Measurements from ENCODE around the gene UHMK1.
"Not testable (repeated sequence)": the region's sequence is repeated elsewhere in the genome, so short reads cannot be mapped to it uniquely, and the experiment has no call there.

Gene UHMK1, protein sequence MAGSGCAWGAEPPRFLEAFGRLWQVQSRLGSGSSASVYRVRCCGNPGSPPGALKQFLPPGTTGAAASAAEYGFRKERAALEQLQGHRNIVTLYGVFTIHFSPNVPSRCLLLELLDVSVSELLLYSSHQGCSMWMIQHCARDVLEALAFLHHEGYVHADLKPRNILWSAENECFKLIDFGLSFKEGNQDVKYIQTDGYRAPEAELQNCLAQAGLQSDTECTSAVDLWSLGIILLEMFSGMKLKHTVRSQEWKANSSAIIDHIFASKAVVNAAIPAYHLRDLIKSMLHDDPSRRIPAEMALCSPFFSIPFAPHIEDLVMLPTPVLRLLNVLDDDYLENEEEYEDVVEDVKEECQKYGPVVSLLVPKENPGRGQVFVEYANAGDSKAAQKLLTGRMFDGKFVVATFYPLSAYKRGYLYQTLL

DNA sequence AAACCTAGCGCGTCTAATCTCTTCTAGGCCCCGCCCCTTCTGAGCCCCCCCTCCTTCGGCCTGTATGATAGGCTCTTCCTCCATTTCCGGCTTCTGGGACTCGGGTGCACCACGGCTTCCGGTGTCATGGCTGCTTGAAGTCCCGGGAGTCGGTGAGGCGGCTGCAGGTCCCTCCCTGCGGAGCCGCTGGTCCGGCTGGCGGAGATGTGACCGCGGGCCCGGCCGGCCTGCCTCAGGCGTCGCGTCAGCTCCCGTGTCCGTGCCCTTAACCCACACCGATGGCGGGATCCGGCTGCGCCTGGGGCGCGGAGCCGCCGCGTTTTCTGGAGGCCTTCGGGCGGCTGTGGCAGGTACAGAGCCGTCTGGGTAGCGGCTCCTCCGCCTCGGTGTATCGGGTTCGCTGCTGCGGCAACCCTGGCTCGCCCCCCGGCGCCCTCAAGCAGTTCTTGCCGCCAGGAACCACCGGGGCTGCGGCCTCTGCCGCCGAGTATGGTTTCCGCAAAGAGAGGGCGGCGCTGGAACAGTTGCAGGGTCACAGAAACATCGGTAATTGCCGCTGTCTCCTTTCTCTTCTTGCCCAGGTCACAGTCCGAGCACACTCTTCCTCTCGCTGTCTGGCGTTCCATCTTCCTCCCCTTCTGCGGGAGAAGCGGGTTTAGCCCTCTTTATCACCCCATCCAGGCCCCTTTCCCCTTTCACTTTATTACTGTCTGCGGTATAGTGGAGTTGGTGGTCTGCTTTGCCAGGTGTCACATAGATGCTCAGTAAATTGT, at the start of gene UHMK1:
Gene UHMK1, plus strand, starts transcription at position 96 of the 773 bp plus-strand sequence. Its CDS starts 183 bp downstream, at position 279.
- peak; percentile 96 for DNase-seq (ENCODE audit: low read depth)

DNA sequence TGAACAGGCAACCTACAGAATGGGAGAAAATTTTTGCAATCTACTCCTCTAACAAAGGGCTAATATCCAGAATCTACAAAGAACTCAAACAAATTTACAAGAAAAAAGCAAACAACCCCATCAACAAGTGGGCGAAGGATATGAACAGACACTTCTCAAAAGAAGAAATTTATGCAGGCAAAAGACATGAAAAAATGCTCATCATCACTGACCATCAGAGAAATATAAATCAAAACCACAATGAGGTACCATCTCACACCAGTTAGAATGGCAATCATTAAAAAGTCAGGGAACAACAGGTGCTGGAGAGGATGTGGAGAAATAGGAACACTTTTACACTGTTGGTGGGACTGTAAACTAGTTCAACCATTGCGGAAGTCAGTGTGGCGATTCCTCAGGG, 43.3 kb upstream of the UHMK1 start:
- not testable (repeated sequence) for DNase-seq (ENCODE audit: low read depth)

DNA sequence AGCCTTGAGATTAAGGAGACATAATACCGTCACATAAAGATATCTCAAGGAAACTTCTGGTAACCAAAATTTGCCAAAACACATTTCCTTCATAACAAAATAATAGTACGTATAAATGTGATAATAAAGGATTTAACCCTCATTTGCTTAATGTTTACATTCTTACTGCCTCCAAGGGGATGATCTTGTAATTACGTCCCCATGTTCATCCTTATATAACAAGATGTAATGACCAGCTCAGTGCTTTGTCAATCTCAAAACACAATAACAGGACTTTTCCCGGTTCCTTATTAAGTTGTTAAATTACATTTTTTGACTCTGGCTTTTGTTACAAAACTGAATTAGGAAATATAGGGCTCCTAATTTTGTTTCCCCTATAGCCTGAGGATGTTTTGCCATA, 41.3 kb upstream of the UHMK1 start:
- no peak for DNase-seq (ENCODE audit: low read depth)

DNA sequence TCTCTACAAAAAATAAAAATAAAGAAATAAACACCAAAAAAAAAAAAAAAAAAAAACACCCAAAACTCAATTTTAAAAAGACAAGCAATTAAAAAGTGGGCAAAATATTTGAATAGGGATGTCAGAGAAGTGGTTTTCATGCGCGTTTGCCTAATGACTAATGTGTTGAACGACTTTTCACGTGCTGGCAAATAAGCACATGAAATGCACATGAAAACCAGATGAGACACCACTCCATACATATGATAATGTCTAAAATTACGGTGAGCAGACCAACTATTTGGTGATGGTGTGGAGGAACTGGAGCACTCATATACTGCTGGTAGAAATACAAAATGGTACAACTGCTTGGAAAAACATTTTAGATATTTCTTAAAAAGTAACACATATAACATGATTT, 39.4 kb upstream of the UHMK1 start:
- DNase-seq (ENCODE audit: low read depth), result no peak

DNA sequence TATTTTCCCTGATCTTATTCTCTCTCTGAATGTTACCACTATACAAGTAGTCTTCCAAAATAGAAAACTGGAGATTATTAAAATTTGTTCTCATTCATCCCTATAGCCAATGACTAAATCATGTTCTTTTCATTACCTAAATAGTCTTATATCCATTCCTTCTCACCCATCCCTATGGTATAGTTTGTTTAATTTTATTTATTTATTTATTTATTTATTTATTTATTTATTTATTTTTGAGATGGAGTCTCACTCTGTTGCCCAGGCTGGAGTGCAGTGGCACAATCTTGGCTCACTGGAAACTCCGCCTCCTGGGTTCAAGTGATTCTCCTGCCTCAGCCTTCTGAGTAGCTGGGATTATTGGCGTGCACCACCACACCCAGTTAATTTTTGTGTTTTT, 35.2 kb upstream of the UHMK1 start:
- not testable (repeated sequence) for DNase-seq (ENCODE audit: low read depth)

DNA sequence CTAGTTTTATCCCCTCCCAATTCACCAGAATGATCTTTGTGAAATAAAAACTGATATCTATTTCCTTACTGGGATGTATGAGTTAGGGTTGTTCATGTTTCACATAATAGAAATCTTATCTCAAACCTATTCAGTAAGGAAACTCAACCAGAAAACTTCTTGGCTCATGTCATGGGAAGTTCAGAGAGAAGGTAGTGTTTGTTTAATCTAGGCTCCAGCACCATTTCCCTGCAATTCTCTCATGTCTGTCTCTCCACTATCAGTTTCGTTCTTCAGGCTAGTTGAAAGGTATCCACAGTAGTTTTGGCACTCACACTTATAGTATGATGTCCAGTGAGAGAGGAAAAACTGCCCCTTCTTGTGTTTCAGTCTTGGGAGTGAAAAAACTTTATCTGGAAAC, 34.6 kb upstream of the UHMK1 start:
- peak; percentile 36 for DNase-seq (ENCODE audit: low read depth)

DNA sequence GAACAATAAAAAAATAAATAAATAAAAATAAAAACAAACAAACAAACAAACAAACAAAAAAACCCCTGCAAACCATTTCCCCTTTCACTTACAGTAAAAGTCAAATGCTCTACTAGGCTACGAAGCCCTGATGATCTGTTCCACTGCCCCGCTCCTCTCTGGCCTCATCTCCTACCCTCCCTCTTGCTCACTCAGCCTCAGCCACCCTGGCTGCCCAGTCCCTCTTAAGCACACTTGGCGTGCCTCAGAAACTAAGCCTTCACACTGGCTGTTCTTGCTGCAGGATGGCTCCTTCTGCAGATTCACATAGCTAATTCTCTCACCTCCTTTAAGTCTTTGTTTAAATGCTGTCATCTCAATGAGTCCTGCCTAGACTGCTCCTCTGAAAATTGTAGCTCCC, 30.8 kb upstream of the UHMK1 start:
- DNase-seq (ENCODE audit: low read depth), result no peak

DNA sequence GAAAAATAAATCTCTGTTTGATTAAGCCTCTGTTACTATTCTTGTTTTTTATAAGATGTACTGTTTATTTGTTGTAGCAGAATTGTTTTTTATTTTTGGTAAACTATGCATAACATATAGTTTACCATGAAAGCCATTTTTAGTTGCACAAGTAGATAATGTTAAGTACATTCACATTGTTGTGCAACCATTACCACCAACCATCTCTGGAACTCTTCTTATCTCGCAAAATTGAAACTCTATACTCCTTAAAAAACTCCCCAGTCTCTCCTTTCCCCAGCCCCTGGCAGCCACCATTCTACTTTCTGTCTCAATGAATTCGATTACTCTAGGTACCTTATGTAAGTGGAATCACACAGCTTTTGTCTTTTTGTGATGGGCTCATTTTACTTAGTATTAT, 27.4 kb upstream of the UHMK1 start:
- DNase-seq (ENCODE audit: low read depth), result peak; percentile 50

DNA sequence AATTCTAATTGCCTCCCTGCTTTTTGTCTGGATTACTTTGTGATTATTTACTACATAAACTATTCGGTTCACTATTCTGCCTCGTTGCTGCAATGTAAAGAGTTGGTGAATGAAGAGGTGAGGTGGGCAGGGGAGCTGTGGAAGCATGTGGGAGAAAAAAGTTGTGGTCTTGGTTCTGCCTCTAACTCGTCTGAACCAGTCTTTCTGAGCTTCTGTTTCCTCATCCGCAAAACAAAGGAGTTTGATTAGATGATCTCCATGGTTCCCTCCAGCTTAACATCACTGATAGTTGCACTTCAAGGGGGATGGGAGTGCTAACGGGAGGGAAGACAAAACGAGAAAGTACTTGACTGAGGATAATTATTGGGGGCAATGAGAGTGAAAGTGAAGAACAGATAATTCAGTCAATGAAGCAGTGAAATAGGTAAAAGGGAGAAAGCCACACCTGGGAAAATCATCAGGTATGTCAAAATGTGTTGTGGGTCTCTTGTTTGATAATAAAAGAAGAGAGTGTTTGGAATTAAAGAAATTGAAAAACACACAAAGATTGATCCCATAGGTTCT, 26.2 kb upstream of the UHMK1 start:
- no peak for DNase-seq (ENCODE audit: low read depth)

DNA sequence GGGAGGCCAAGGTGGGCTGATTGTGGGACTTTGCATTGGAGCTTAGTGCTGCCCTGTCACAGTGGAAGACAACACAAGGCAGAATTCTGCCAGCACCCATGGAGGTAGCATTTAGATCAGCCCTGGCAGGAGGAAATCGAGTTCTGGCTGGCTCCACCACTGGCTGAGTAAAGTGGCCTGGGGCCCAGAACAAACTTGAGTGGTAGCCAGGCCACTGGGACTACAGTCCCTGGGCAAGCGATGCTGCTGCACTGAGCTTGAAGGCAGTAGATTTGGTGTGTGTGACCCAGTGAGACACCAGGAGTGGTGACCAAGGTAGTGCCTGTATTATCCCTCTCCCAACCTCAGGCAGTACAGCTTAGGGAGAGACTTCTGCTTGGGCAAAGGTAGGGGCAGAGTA, 22.5 kb upstream of the UHMK1 start:
- no peak for DNase-seq (ENCODE audit: low read depth)

DNA sequence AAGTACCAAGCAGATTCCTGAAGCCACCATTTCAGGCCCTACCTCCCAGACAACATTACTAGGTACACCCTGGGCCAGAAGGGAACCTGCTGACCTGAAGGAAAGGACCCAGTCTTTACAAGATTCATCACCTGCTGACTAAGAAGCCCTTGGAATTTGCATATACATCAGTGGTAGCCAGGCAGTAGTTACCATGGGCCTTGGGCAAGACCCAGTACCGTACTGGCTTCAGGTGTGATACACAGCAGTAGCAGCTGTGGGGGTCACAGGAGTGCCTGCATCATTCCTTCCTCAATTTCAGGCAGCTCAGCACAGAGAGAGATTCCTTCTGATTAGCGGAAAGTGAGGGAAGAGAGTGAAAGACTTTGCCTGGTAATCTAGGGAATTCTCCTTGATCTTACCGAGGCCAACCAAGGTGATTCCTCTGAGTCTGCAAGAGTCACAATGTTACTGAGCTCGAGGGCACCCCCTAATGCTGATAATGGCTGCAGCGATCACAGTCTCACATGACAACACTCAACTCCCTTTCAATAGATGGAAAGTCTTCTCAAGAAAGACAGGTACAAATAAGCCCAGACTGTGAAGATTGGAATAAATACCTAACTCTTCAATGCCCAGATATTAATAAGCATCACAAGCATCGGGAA, 22.0 kb upstream of the UHMK1 start:
- no peak for DNase-seq (ENCODE audit: low read depth)

DNA sequence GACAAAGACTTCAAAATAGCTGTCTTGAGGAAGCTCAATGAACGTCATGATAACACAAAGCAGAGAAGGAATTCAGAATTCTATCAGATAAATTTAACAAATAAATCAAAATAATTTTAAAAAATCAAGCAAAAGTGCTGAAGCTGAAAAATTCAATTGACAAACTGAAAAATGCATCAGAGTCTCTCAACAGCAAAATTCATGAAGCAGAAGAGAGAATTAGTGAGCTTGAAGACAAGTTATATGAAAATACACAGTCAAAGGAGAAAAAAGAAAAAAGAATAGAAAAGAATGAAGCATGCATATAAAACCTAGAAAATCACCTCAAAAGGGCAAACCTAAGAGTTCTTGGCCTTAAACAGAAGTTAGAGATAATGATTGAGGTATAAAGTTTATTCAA, 21.0 kb upstream of the UHMK1 start:
- DNase-seq (ENCODE audit: low read depth), result no peak

DNA sequence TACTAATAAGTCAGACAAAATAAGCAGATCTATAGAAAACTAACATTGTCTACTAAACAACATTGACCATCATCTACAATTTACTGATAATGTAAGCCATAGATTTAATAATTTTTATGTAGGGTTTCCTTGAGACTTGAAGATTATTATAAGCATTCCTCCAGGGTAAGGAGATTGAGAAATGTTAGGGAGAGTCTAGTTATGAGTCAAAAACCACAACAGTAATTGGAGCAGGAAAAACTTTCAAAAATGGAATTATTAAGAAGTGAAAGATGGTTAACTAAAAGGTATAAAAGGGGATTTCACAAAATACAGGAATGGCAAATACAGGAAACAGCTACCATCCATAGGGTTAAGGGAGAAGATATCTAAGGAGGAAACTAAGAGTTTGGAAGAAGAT, 12.4 kb upstream of the UHMK1 start:
- peak; percentile 34 for DNase-seq (ENCODE audit: low read depth)

DNA sequence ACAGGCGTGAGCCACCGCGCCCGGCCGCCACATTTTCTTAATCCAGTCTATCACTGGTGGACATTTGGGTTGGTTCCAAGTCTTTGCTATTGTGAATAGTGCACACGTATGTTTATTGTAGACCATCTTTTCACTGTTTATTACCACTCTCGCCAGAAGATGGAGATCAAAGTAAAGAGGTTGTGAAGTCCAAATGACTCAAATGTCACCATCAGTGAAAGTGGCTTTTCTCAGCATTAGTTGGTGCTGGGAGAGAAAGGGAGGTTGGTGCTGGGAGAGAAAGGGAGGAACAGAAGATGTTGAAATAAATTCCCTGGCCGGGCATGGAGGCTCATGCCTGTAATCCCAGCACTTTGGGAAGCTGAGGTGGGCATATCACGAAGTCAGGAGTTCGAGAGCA, 10.4 kb upstream of the UHMK1 start:
- no peak for DNase-seq (ENCODE audit: low read depth)

DNA sequence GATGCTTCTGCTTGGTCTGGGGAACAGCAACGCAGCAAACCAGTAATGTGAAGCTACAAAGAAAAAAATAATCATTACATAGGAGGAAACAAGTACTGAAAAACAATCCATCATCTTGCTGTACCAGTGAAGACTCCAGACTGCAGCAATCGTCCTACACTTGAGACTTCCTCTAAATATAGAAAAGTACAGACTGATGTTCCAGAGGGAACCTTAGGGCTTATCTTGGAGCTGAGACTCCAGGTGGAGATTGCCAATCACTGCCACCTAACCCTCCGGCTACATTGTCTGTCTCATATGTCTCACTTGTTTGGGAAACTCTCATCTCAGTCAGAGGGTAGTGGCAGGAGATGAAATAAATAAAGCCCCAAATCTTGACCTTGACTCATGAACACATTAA, 9.4 kb upstream of the UHMK1 start:
- DNase-seq (ENCODE audit: low read depth), result no peak

DNA sequence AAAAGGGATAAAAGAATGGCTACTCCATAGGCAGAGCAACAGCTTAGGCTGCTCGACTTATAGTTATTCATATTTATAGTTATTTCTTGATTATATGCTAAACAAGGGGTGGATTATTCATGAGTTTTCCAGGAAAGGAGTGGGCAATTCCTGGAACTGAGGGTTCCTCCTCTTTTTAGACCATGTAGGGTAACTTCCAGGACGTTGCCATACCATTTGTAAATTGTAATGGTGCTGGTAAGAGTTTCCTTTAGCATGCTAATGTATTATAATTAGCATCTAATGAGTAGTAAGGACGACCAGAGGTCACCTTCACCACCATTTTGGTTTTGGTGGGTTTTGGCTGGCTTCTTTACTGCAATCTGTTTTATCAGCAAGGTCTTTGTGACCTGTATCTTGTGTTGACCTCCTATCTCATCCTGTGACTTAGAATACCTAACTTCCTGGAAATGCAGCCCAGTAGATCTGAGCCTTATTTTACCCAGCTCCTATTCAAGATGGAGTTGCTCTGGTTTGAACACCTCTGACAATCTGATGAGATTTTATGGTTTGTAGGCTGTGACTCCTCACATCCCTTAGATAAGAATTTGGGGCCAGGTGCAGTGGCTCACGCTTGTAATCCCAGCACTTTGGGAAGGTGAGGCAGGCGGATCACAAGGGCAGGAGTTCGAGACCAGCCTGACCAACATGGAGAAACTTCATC, 1.9 kb upstream of the UHMK1 start:
- not testable (repeated sequence) for DNase-seq (ENCODE audit: low read depth)

DNA sequence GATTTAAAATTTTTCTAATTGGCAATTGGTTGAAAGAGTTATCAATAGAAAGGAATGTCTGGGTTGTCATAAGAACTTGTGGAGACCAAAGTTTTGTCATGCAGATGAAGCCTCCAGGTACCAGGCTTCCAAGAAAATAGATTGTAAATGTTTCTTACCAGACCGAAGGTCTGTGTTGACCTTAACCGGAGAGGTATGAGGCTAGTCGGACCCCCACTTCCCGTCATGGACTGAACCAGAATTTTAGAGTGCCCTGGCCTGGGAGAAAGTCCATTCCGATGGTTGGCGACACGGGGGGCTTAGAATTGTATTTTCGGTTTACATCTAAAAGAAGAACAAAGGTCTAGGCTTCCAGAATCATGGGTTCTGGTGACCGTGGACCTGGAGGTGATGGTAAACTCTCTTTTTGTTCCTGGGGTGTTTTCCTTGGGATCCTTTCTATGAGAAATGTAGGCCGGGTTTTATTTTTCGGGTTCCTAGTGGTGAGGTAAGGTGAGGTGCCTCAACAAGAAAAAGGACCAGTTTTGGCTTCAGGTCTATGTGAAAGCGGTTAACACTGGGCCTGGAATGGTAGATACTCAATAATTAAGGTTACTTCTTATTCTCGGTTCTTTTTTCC, 405 bp upstream of the UHMK1 start:
- DNase-seq (ENCODE audit: low read depth), result no peak

DNA sequence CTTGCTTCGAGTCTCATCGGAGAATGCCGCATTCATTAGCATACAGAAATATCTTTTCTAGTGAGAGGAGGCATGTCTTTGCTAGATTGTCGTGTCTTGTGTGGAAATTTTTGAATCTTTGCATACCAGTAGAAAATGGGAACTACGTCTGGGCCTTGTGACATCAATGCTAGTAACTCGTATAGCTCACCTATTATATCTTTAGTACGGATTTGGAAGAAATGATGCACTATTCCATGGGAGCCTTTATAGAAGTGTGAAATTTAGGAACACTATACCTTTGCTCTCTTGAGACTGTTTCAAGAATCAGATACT, 835 bp downstream of the UHMK1 start:
- peak; percentile 15 for DNase-seq (ENCODE audit: low read depth)

DNA sequence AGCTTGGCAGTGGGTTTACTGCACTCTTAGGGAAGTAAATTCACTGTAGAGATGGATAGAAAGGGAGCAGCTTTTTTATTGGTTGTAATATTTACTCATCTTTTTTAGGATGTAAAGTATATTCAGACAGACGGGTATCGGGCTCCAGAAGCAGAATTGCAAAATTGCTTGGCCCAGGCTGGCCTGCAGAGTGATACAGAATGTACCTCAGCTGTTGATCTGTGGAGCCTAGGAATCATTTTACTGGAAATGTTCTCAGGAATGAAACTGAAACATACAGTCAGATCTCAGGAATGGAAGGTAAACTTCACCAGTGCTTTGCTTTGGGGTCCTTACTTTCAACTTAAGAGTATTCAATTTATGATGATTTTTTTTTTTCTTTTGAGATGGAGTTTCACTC, 3.2 kb downstream of the UHMK1 start:
- DNase-seq (ENCODE audit: low read depth), result peak; percentile 77

DNA sequence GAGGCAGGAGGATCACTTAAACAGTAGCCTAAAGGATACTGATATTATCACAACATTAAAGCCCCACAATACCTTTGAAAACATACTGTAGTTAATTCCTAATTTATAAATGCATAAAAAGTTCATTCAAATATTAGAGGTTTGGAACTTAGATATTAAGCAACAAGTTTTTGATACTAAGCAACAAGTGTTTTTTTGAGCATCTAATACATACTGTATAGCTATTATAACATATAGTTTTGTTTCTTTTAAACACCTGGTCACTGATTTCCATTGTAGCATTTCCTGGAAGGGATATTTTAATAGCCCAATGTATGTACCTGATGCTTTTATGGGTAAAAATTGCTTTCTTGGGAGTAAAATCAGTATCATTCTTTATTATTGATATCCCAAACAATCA, 4.5 kb downstream of the UHMK1 start:
- no peak for DNase-seq (ENCODE audit: low read depth)

DNA sequence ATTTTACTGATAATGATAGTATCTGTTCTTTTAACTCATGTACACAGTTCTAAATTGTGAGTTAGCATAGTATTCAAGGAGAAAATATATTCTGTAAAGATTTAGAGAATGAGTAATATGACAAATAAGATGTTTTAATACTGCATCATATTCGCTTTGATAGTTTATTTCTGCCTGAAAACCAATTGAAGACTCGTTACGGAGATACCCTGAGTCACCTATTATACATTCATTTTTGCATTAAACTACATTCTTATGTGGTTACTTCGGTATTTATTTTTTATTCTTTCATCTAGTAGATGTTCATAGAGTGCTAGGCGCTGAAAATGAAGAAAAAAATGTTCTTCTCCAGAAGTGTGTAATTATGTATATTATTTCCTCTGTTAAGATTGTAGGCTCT, 5.3 kb downstream of the UHMK1 start:
- peak; percentile 80 for DNase-seq (ENCODE audit: low read depth)

DNA sequence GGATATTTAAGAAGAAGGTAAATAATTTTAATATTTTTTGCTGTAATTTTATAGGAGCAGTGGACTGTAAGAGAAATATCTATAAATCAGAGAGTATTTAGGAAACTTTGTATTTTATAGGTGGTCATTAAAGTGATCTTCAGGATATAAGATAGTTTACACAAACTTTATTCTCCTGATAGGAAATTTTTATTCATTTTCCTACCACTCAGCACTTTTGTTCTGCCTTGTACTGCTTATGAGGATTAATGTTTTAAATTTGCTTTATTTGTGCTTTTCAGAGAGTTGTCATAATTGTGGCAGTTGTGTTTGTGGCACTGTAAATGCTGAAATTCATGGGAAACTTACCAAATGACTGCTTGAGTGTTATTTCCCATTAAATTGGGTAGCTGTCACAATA, 29.7 kb downstream of the UHMK1 start:
- DNase-seq (ENCODE audit: low read depth), result no peak

Data from iris pigment epithelial cell (primary cell).